OCI-M2 (cell line): ENCODE measurements around the gene ASTN2.

Experiments used
- DNase-seq: peaks from one replicate; lab custom pipeline; 2025; ENCODE audit not compliant: unreplicated experiment; lab: John Stamatoyannopoulos, UW

Gene ASTN2

DNA sequence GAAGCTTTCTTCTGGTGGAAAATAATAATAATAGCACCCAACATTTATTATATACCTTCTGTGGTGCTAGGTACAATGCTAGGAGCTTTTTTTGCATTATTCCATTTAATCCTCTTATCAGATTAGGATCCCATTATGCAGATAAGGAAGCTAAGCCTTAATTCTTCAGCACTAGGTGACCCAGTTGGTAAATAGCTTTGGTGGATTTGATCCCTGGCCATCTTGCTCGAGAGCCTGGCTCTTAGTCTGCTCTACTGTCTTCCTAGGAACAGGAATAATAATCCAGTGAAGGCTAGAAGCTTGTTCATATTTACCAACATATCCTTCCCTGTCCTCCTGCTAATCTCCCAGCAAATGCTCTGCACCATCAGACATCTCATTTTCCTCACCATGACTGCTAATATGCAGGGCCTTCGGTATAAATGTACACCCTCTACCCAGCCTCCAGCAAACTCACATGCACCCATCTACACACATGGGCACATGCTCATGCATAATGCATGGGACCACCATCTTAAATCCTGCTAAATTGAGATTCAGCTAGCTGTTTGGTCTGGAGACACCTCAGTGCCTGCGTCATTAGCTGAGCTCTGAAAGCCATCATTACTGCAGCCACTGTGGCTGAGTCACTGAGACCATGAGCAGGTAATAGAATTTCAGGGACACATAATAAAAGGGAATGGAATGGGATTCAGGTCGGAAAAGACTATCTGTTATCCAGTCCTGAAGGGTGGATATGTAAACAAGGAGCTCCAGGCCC, 640.3 kb downstream of the ASTN2 start:
- DNase-seq, result no peak

DNA sequence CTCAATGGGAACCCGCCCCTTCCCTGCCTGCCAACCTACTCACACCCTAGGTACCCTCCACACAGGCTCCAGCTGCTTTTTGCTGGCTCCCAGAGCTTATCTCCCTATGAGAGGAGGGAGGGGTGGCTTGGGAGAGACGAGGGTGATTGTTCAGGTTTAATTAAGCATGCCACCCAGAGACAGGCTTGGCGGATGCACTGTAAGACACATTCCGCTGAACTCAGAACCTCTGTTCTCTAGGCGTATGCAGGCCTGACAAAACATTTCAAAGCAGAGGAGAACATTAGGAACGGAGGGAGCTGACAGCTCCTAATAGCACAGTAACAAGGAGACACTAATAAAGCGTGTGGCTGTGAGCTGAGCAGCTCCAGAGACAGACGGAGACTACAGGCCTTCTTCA, 647.6 kb downstream of the ASTN2 start:
- DNase-seq, result no peak

DNA sequence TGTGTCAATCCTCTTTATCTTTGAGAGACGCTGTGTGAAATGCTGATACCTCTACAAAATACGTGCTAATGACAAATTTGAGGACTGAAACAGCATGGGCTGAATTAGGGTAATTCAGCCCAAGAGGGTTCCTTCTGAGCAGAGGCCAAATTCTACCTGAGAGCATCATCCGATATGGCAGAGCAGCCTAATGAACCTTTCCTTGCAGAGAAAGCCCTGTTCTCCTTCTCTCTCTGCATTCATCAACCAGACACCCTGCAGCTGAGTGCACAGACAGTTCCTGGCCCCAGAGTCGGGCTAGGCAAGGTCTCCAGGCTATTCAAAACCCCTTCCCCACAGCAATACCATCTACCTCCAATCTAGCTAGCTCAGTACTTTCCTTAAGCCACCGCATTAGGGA, 649.8 kb downstream of the ASTN2 start:
- DNase-seq, result no peak

DNA sequence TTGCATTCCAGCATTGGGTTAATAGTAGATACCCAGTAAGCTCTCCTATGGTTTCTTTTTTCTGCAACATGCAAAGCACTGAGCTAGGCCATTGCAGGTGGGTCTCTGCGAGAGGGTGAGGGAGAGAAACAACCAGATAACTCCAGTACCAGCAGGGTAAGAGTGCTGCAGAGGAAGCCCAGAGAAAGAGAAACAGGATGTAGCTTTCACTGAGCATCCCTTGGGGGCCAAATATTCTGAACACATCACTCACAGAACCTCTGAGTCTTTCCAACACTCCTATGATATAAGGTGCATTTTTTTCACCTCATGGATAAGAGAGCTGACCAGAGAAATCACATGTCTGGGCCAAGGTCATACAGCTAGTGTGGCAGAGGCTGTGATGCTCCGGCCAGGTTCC, 651.1 kb downstream of the ASTN2 start:
- no peak for DNase-seq

DNA sequence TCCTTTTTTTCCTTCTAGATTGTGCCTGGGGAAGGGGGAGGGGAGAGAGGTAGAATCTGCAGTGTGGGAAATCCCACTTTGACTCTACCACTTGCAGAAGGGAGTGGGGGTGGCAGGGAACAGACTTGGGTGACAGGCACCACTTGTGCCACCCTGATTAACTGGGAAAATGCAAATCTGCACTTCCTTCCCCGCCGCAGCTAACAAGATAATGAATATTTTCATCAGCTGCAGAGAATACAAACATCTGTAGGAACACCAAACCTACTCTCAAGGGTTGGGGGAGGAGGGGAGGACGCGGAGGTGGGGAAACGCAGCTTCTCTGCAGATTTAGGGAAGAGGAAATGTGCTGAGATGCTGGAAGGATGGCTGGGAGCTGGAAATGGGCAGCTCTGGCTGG, 654.2 kb downstream of the ASTN2 start:
- no peak for DNase-seq

DNA sequence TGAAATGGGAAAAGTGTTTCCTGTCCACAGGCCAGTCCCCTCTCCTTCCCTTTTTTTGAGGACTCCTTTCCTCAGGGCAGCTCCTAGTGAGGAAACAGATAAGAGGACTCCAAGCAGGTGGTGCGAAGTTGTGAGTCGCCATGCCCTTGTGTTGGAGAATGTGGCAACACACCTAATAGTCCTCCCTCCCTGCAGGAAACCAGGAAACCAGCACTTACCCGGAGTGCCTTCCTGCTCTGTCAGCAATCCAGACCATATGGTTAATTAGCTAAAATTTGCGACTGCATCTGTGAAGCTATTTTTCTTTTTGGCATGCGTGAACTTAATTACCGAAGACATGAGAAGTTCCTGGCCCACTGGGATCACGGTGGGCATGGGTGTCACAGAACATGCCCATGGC, 657.8 kb downstream of the ASTN2 start:
- DNase-seq, result no peak

DNA sequence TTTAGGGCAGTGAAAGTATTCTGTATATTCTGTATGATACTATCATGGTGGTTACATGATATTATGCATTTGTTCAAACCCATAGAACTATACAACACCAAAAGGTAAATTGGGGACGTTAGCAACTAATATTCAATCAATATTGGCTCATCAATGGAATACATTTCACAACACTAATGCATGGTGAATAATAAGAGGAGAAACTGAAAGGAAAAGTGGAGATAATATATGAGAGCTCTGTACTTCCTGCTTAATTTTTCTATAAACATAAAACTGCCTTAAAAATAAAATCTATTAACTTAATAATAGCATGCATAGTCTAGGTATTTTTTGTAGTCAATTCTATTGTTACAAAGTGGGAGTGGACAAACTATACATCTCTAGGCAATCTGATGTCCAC, 661.5 kb downstream of the ASTN2 start:
- no peak for DNase-seq

DNA sequence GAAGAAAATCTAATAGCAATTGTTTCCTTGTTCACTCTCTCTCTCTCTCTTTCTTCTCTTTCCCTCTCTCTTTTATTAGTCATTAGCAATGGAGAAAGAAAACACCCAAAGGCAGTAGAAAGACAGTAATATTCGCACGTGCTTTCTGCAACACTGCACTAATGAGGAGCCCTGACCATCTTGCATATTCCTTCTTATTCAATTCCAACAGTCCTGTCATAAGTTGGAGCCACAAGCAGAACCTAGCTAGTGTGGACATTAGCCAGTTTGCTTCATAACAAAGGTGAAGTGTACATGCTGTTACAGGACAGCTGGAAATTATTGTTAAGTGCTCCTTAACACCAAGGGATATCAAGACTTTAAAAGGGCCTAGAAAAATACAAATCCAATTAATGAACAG, 664.3 kb downstream of the ASTN2 start:
- no peak for DNase-seq

DNA sequence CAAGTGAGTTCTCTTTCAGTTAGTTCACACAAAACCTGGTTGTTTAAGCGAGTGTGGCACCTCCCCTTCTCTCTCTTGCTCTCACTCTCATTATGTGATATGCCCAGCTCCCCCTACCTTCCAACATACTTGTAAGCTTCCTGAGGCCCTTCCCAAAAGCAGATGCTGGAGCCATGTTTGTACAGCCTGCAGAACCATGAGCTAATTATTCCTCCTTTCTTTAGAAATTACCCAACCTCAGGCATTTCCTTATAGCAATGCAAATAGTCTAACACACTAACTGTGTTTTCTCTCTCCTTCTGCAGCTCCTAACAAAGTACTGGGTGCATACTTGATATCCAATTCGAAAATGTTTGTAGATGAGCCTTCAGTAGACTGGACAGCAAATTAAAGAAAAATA, 665.1 kb downstream of the ASTN2 start:
- DNase-seq, result no peak

DNA sequence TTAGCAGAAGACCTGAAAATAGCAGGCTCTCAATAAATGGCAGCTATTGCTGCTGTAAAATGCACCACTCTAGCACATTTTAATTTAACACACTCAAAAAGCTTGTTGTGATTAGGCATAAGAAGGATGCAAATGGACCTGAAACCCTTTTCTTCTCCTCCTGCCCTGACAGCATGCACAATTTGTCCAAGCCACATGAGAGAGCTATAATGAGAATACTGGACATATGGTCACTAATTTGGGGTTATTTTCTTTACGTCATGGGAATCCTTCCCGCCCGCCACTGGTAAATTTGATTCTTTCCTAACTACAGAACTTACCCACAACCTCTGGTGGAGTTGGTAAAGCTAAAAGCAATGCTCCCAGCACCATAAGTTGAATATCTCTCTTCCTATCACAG, 665.7 kb downstream of the ASTN2 start:
- no peak for DNase-seq

DNA sequence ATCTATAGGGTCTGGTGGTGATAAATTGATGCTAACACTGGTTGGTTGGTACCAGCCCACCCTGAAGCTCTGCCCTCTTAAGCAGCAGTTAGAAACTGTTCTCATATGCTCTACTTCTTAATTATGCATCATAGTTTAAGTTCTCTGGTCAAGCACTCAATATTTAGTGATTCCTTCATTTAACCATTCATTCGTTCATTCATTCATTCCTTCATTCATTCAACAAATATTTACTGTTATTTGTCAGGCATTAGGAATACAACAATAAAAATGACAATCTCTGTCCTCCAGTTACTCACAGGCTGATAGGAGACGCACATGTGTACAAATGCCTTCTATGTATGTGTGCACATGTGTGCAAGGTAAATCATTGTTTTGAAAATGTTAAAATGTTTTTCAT, 673.1 kb downstream of the ASTN2 start:
- DNase-seq, result no peak

DNA sequence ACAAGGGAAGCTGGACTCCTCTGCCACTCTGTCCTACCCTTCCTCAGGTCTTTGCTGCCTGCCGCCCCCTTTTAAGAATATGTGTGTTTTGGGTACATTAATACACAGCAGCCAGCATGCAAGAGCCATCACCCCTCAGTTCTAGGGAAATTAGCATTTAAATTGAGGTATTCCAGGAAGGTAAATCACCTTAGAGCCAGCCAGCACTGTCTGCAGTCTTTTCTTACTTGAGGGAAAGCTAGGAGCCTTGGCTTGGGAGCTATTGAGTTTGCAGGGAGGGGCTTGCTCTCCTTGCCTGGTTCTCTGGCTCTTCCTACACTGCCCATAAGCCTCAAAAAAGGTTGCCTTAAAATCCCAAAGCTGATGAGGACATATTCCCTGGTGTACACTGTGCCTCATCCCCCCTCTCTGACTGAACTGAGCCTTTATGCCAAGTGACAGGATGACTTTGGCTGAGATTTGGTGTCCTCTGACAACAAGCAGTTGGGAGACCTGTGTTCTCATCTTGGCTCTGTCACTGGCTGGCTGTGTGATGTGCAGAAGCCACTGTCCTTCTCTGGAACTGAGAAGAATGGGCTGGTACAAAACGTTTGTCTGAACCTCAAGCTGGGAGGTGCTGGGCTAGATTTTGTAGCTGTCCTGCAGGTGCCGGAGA, 673.6 kb downstream of the ASTN2 start:
- DNase-seq, result no peak

DNA sequence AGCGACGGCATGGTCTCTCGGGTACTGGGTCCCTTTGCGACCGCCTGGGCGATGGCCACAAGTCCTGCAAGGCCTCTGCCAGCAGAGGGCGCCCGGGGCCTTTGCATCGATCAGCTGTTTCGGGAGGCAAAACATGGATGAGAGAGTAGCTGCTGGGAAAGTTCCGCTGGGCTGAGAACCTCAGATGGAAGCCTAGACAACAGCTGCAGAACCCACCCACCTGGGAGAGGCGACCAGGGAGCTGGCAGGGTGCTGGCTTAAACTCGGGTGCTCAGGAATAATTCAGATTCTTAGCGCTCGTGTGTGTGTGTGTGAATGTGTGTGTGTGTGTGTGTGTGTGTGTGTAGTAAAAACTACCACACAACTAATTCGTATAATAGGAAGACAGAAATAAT, 677.7 kb downstream of the ASTN2 start:
- no peak for DNase-seq

DNA sequence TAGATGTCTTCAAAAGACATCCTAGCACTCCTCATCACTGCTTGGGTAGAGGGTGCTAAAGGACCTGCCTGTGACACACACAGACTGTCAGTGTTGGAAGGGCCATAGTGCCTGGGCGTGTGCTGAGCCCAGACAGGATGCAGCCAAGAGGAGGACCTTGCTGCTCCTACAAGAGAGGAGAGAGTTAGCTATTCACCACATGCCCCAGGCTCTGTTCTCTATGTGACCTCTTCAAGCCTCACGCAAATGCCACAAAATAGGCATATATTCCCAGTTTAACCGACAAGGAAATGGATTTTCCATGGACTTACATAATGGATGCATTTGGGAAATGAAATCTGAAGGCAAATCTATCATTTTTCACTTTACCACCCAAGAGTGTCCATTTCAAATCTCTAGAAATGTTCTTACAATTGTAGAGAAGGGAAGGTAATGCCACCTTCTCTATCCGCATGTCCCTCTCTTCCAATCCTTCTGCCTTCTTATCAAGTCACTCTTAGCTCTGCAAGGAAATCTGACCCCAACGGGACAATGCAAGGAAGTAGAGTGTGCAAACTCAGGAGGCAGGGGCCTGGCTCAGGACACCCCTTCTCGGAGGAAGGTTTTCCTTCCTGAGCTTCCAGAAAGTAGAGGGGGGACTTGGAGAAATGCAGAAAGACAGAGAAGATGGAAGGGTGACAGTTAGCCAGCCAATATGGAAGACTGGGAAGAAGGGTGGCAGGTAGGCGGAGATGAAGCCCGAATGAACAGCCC, 678.3 kb downstream of the ASTN2 start:
- DNase-seq, result no peak

DNA sequence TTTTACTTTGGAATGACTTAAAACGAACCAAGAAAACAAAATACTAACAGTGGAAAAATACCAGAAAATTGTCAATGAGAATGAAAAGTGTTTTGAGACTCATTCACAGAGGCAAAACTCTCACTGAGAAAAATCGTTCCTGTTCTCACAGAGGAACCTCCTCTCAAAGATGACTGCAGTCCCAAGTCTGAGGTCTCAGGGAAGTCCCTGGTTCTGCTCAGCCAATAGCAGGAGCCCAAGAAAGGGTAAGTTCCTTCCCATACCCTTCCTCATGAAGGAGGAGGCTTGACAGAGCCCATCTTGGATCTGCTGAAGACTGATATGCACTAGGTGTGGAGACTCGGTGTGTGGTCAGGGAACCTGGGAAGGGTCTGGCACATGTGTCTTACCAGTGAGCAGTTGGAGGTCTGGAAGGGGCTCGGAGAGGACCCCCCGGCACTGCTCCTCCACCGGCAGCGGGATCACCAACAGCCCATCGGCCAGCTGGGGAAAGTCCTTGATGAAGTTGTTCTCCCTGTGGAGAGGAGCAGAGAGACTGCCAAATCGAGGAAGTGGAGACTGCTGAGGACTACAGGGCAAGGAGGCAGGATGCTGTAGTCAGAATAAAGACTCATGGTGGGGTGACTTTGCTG, 681.7 kb downstream of the ASTN2 start:
- DNase-seq, result no peak

DNA sequence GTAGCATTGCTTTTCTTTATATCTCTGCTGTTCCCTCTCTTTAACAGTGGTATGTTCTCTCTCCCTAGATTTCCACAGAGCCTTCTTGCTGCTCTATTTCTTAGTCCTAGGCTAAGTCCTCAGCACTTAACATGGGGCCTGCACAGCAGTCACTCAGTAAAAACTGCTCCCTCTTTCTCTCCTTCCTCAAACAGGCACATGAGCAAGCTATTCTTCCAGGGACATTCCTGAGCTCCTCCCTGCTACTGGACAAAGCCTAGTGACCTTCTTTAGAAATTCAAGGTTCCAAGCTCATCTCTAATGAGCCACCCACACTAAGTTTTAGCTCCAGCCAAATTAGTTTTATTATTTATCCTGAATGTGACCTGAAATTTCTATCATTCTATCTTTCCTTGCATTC, 688.3 kb downstream of the ASTN2 start:
- DNase-seq, result no peak

DNA sequence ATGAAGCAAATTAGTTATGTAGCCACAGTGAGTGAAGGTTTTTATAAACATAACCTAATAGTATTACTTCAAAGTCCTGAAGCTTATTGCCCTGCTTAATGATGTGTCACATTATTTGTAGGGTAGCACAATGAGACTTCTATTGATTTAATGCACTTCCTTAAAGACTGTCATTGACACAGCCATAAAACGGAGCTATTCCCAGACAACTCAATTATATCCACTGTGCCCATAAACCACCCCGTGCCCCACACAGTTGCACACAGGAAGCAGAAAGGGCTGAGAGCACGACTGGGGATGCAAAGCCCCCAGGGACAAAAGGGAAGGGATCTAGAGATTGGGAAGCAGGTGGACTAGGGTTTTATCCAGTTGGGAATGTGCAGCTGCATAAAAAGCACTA, 690.7 kb downstream of the ASTN2 start:
- DNase-seq, result no peak

DNA sequence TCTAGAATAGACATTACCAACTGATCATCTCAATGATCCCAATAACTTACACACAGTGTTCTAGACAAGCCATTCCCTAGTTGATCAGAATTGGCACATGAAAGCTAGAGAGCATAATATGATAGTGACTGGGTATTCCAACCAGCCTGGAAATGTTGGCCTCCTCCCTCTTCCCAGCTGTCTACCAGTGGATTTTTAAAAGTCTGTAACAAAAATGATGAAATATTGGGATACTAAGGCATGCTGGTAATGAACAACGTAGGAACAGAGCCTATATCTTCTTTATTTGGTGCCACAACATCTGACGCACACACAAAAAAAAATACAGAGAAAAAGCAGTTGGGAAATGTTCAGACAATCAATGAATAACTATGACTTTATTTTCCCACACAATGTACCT, 692.9 kb downstream of the ASTN2 start:
- DNase-seq, result no peak

DNA sequence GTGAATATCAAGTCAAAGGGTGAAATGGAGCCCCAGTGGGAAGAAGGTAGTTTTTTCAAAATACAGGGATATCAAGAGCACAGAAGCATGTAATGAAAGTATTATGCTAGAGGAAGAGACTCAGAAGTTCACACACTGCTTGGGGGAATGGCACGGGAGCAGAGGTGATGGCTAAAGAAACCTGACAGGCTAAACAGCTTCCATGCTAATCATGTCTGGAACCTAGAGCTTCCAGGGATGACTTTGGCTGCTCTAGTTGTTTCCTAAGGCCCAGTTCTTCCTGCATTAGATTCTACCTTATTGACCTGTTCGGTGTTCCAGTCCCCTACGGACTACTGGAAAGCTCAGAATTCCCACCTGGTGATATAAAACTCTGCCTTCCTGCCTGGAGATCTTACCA, 693.4 kb downstream of the ASTN2 start:
- DNase-seq, result no peak

DNA sequence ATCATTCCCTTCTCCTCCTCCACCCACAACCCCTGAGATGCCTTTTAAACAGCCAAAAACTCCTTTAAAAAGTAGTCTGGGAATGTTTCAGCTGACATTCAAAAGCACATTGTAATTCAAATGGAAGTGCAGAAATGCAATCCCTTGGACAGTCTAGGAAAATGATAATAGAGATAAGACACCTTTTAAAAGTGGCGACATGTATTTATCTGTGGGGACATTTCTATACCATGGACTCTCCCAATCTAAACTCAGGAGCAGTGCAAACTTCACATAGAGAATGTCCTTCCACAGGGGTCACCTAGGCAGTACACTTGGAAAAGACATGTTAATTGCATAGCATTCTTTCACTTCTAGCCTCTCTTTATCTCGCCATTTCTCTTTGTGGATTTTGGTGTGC, 694.7 kb downstream of the ASTN2 start:
- DNase-seq, result no peak

DNA sequence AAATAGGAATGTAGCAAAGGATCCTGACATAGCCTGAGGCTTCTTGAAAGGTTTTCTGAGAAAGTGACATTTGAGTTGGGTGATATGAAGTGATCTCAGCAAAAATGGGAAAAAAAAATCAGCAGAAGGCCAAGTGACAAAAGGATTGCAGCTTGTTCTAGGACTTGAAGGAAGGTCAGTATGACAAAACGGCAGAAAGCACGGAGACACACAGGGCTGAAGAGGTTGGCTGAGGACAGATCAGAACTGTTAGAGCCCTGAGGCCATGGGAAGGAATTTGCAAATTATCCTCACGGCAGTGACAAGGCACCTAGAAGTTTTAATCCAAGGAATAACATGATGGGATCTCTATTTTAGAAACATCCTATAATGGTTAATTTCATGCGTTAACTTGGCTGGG, 696.7 kb downstream of the ASTN2 start:
- no peak for DNase-seq

DNA sequence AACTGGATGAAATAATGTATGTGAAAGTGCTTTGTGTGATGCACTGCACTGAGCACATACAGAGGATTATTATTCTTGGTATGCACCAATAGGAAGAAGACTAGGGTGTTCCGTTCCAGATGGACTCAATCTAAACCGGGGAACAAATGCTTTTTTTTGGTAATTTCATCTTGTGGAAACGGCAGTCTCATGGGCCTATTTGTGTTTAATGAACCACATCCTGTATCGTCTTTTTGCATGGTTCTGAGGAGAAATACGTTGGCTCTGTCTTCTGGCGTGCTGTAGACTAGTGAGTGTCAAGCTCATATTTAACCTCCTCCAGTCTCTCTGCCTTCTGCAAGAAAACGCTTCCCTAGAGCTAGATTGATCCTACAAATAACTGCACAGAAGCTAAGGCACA, 697.7 kb downstream of the ASTN2 start:
- DNase-seq, result no peak
